ENCODE results near the gene PRKN.

Gene PRKN

DNA sequence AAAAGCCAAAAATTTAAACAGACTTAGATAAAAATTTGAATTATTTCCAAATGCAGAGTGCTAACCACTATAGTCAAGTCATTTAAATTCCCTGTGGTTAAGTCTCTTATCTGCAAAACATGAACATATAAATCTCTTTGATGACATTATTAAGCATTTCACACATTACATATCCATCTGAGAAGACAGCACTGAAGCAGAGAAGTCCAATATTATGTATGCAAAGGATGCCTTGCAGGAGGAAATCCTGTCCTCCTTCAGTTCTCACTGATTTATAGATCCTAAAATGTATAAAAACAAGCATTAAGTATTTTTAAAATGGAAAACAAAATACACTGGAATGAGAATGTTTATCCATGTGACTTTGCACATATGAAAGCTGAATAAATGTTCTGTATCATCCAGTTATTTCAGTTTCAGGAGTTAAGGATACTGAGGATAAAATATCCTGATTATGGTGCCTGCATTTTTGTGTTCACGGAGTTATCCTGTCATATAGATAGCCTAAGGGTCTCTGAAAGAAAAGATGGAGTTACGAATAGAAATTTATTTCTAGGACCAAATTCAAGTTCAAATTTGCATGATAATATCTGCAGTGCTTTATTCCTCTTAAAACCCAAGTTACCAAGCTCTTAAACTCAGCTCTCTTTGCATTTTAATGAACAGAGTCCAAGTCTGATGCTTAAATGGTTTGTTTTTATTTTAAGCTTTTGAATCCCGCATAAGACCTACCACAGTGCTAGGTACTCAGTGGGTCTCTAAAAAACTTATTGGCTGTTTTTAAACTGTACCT is 145.4 kb downstream of the PRKN start:
- no peak for TF ChIP-seq ZFX (IDR thresholded peaks at IDR 0.05)
- TF ChIP-seq, protein P1, sequence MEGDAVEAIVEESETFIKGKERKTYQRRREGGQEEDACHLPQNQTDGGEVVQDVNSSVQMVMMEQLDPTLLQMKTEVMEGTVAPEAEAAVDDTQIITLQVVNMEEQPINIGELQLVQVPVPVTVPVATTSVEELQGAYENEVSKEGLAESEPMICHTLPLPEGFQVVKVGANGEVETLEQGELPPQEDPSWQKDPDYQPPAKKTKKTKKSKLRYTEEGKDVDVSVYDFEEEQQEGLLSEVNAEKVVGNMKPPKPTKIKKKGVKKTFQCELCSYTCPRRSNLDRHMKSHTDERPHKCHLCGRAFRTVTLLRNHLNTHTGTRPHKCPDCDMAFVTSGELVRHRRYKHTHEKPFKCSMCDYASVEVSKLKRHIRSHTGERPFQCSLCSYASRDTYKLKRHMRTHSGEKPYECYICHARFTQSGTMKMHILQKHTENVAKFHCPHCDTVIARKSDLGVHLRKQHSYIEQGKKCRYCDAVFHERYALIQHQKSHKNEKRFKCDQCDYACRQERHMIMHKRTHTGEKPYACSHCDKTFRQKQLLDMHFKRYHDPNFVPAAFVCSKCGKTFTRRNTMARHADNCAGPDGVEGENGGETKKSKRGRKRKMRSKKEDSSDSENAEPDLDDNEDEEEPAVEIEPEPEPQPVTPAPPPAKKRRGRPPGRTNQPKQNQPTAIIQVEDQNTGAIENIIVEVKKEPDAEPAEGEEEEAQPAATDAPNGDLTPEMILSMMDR (conservative IDR thresholded peaks at IDR 0.05) = no peak
- no peak overlapping the region for H3K27ac ChIP-seq

DNA sequence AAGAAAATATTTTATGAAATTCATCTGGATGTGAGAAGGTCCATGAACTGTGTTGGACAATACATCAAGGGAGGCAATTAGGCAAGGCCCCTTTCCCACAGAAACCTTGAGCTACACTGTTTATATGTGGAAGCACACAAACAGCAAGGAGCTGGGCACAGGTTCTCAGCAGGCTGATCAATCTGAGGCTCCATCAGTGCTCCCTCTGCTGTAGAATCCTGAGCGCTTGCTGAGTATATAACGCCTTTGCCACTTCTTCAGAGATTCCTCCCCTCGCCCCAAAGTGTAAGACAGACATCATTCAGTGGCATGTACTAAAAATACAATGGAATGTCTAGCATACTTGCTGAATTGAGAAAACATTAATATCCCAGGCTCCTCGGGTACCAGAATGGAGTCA is 146.9 kb downstream of the PRKN start:
- no peak overlapping the region for H3K27ac ChIP-seq
- no peak for TF ChIP-seq ZFX (IDR thresholded peaks at IDR 0.05)
- TF ChIP-seq, protein P1 (conservative IDR thresholded peaks at IDR 0.05) = no peak

DNA sequence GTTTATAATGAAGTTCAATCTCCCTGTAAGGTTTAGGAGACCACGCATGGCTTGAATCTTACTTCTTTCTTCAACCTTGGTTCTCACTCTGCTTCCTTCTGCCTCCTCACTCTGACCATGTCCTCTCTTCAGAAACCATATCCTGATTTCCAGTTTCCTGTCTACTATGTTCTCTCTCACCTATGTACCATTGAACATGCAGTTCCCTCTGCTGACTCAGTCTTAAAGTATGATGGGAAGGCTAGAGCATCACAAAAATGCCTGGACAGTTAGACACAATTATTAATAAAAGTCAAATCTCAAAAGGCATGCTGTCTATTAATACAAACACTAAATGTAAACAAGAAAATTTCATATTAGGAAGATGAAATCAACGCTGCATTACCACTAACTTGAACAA is 151.6 kb downstream of the PRKN start:
- TF ChIP-seq, protein P1 (conservative IDR thresholded peaks at IDR 0.05) = no peak
- TF ChIP-seq ZFX (IDR thresholded peaks at IDR 0.05) = no peak
- H3K27ac ChIP-seq = no peak overlapping the region

DNA sequence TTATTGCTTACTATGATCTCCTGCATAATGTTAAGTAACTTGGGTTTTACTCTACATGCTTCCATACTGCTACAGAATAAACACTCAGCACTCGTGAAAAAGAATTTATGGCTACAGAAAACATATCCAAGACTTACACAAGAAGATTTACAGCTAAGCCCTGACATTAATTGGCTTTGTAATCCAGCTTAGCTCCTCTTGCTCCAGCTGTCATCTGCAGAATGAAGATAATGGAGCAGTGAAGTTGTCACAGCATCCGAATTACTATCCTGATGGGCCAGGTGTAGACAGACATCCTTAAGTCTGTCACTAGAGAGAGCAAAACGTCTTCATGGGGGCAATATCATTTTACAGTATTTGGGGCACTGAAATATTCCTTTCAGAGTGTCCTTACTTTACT is 155.3 kb downstream of the PRKN start:
- TF ChIP-seq, protein P1 (conservative IDR thresholded peaks at IDR 0.05) = no peak
- no peak for TF ChIP-seq ZFX (IDR thresholded peaks at IDR 0.05)

DNA sequence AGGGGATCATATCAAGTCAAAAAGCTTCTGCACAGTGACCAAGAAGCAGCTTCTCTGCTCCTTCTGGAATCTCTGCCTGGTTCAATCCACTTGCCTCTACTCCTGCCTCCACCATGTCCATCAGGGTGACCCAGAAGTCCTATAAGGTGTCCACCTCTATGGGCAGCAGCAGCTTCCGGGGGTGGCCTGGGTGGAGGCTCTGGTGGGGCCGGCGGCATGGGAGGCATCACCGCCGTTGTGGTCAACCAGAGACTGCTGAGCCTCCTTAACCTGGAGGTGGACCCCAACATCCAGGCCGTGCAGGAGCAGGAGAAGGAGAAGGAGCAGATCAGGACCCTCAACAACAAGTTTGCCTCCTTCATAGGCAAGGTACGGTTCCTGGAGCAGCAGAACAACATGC is 159.3 kb downstream of the PRKN start:
- TF ChIP-seq ZFX (IDR thresholded peaks at IDR 0.05) = no peak
- TF ChIP-seq, protein P1 (conservative IDR thresholded peaks at IDR 0.05) = no peak
- no peak overlapping the region for H3K27ac ChIP-seq

More for the DNA sequence above, 155.3 kb downstream of the PRKN start:
- no peak overlapping the region for H3K27ac ChIP-seq

DNA sequence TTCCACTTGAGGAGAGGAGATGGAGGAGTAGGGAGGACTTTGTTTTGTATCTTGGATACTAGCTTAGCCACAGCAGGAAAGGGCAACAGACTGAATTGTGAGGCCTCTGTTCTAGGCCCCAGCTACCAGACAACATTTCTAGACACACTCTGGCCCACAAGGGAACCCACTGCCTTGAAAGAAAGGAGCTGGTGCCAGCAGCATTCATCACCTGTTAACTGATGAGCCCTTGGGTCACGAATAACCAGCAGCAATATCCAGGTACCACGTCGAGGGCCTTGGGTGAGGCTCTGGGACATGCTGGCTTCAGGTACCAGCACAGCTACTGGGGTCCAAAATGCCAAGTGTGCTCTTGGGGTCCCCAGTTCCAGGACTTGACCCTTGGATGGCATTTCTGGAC is 165.5 kb downstream of the PRKN start:
- no peak overlapping the region for H3K27ac ChIP-seq
- TF ChIP-seq, protein P1 (conservative IDR thresholded peaks at IDR 0.05) = no peak
- no peak for TF ChIP-seq ZFX (IDR thresholded peaks at IDR 0.05)

DNA sequence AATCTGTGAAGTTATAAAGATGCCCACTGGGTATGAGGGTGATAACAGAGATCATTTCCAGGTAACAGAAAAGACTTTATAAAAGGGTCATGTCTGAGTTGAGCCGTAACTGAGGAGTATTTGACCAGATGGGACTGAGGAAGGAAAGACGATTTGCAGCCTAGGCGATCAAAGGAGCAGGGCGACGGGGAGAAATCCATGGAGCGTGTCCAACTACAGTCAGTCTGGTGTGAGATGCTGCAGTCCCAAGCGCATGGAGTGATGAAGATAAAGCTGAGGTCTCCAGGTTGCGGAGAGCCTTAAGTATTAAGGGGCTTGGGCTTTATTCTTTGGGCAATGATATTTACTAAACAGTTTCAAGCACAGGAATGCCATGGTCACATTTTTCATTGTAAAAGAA is 166.7 kb downstream of the PRKN start:
- TF ChIP-seq, protein P1 (conservative IDR thresholded peaks at IDR 0.05) = no peak
- TF ChIP-seq ZFX (IDR thresholded peaks at IDR 0.05) = no peak
- H3K27ac ChIP-seq = no peak overlapping the region

Measured in C4-2B (cell line).